Hematopoietic multipotent progenitor cell treated with erythropoietin and hydrocortisone succinate and interleukin-3 and kit ligand, for 15 days (in vitro differentiated cells): ENCODE measurements around the gene ASTN1.

Experiments
- DNase-seq: peaks from one replicate; pipeline ENCODE4 v3.0.0-alpha.2; 2015; ENCODE audit warnings: low spot score

The ASTN1 gene

GRCh38 chr1:177164380-177165068 is at the start of gene ASTN1:
TSS of gene ASTN1 (minus strand) at chr1:177164712. CDS start at chr1:177164676, 36 bp downstream.
- no peak for DNase-seq

DNA sequence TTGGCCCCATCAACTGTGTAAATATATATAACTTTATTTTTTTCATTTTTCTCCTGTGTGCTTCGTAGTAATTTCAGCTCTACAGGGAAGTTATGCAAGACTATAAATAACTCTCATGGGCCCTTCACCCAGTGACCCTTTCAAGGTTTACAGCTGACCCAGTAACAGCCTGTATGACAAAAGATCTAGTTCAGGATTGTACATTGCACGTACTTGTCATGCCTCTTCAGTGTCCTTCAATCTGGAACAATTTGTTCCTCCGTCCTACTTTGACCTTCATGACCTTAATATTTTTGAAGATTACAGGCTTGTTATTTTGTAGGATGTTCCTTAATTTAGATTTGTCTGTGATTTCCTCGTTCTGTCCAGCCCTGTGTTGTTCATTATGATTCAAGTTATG is 46.7 kb upstream of the ASTN1 start:
- no peak for DNase-seq

DNA sequence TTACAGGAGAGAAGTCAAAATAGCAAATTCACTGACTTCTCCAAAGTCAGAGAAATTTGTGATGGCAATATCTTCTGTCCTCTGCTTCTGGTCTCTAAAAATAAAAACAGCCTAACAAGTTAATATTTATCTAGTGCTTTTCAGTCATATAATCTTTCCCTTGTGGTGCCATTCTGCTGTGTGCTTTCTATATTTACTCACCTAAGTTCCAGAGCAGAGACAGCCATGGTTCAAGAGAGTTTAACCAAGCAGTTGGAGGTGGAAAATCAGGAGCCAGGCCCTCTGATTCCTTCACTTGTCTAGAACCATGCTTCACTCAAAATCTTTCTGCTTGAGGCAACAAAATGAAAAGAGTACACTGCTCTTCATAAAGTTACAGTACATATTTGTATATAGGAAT is 45.6 kb upstream of the ASTN1 start:
- no peak for DNase-seq

- no peak for DNase-seq
Measured at GRCh38 chr1:177209357-177209756, 44.8 kb upstream of the ASTN1 start.

DNA sequence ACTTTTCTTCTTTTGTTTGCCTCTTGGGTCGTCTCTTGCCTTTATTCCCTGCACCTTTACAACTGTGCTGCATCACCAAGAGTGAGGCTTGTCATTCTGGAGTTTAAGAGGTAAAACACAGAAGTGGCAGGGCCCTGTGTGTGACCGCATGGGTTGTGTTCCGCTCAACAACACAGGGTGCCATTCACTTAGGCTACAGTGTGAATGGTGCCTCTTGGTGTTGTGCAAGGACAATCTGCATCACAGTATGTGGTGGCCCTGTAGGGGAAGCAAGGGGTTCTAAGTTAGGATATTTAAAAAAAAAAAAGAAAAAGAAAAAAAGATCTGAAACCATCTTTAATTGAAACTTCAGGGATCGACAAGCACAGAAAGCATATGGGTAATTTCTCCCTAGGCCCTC is 44.4 kb upstream of the ASTN1 start:
- no peak for DNase-seq

DNA sequence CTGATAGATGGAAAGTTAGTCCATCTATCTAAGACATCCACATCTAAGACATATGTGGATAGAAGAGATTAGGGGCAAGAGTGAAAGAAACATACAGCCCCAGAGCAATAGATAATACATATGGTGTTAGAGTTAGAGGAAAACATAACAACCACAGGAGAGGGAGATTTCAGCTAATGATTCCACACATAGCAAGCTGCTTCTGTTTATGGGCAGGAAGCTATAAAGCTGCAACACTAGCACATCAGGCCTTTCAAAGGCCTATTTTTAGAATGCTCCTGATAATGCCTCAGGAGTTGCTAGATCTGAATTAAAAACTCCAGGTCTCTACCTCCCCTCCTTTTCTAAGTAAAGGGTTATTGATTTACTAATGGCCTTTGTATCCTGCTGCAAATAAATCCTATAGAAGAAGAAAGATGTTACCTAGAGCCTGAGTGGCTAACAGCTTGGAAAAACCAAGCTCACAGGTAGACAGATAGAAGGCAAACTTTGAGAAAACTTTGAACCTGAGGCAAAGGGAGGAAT is 42.4 kb upstream of the ASTN1 start:
- DNase-seq = no peak

DNA sequence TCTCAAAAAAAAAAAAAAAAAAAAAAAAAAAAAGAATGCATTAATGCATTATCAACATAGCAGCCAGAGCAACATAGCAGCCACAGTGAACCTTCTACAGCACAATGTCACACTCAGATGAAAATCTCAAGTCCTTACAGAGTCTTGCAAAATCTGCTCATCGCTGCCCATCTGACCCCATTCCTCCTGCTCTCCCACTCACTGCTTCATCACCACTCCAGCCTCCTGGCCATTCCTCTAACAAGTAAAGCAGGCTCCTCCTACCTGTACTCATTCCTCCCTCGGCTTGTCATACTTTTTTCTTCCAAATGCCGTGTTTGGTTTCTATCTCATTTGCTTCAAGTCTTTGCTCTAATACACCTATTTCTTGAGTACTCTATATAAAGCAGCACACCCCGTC is 35.8 kb upstream of the ASTN1 start:
- DNase-seq = no peak

DNA sequence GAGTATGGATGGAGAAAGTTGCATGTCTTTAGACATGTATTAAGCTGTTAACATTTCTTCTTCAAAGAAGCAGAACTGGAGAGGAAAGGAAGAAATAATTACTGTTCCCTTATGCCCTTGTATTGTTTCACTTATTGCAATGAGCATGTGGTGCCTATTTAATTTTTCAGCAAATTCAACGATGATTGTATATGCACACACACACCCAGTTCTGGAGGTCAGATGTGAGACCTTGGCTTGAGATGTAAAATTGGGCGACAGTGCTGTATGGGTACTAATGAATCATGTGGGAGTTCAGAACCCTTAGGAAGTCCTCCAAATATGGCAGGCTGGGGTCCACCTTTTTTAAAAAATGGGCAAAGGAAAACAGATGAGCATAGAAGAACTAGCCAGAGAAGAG is 33.7 kb upstream of the ASTN1 start:
- no peak for DNase-seq

DNA sequence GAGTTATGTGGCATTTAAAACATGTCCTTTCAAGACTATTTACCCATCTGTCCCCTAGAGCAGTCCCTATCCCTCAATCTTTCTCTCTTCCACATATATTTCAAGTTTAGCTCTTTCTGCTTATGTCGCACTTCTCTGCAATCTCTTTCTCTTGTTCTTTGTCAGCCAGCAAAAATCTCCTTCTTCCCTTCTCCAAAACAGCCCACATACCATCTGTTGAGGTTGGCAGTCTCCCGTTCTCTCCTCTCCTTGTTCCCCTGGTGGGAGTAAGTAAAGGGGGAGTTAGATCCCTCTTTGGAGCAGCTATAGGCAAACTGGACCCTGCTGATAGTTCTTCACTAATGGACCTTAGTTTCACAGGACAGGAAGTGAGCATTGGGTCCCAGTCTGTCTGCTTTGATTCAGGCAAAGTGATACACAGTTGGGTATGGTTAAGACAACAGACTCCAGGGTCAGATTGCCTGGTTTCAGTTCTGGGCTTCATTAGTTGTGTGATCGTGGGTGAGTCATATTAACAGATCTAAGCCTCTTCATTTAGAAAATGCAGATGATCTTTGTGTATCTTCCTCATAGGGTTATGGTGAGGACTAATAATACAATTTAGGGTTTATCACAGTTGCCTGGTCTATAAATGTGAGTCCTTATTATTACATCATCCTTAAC is 25.9 kb upstream of the ASTN1 start:
- DNase-seq = no peak

- no peak for DNase-seq
Measured at GRCh38 chr1:177186639-177187038, 22.1 kb upstream of the ASTN1 start.

- DNase-seq = no peak
Measured at GRCh38 chr1:177185209-177185608, 20.7 kb upstream of the ASTN1 start.

- no peak for DNase-seq
Measured at GRCh38 chr1:177183836-177184235, 19.3 kb upstream of the ASTN1 start.

GRCh38 chr1:177181631-177182291 is 17.2 kb upstream of the ASTN1 start:
- peak; percentile 3 for DNase-seq

DNA sequence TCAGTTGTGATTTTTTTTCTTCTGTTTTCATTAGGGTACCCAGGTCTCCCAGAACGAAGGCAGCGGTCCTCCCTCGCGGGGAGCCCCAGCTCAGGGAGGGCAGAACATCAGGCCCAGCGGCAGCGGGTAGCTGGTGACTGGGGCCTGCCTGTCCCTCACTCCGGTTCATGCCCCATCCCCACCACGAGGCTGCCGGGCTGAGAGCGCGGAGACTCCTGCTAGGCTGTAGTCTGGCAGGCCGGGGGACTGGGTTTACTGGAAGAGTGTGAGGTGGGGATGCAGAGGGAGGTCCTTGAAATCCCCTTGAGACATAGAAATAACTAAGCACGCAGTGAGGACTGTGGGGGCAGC is 16.7 kb upstream of the ASTN1 start:
- no peak for DNase-seq

DNA sequence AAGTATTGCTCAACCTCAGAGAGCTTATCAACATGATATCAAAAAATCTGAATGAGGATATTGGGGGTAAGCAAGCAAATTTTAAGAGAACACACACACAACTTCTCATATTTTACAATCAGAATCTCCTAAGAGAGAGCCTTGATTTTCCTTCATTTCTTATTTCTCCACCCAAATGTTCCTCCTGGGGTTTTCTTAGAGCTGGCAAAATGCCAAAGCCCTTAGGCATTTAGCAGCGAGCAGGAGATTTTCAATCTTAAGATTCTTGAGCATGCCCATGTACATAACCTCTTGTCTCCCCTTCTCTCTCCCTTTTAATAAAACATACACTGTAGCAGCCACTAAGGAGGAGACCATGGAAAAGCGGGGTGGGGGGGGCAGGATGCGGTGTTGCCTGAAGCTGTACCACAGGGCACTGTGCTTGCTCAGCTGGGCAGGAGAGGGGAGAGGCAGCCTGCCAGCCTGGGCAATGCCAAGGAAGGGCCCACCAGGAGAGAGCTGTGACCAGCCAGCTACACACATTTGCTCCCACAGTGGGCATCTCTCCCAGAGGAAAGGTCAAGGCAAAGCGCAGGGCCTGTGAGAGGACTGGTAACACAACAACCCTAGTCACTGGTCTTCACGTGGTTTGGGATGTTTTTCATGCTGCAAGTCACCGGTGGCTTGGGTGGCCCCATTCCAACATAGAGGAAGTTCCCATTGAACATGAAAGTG is 10.6 kb upstream of the ASTN1 start:
- no peak for DNase-seq

- DNase-seq = no peak
Measured at GRCh38 chr1:177173976-177174375, 9.5 kb upstream of the ASTN1 start.

DNA sequence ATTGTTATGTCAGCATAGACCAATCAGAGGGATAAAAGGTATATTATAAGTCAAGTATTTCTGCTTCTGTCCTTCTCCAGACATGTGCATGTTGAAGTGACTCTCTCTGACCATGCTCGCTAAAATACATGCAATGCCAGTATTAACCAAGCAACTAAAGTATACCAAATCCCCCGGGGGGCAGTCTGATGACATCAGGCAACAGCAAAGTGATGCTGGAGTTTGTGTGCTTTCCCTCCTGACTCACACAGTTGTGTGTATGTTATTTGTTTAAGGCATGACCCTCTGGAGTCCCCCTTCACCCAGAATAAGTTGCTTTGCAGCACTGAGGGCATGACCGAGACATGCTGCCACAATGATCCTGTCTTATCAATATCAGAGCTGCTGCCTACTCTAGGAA is 8.4 kb upstream of the ASTN1 start:
- no peak for DNase-seq

- DNase-seq = no peak
Measured at GRCh38 chr1:177172272-177172671, 7.8 kb upstream of the ASTN1 start.

DNA sequence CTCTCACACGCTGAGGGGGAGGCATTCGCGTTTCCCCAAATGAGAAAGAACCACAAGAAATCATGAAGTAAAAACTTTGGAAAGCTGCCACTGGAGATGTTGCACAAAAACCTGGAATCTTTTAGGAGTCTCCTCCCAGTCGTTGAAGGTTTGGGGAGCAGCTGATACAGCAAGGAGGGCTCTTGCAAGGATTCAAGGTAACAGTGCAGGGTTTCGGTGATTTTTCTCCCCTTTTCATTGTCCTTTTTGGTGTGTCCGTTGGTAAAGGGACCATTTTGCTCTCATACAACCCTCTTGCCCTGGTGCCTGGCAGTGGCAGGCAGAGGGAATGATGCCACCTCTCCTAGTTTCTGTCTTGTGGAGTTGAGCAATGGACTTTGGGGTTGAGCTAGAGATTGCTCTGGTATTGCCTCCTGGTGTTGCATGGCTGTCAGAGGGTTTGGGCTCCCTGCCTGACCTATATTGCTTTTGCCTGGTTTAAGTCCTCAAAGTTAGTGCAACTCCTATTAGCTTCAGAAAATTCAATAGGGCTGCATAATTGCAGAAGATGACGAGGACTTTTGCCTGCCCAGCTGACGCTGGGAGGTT is 7.1 kb upstream of the ASTN1 start:
- DNase-seq = no peak

DNA sequence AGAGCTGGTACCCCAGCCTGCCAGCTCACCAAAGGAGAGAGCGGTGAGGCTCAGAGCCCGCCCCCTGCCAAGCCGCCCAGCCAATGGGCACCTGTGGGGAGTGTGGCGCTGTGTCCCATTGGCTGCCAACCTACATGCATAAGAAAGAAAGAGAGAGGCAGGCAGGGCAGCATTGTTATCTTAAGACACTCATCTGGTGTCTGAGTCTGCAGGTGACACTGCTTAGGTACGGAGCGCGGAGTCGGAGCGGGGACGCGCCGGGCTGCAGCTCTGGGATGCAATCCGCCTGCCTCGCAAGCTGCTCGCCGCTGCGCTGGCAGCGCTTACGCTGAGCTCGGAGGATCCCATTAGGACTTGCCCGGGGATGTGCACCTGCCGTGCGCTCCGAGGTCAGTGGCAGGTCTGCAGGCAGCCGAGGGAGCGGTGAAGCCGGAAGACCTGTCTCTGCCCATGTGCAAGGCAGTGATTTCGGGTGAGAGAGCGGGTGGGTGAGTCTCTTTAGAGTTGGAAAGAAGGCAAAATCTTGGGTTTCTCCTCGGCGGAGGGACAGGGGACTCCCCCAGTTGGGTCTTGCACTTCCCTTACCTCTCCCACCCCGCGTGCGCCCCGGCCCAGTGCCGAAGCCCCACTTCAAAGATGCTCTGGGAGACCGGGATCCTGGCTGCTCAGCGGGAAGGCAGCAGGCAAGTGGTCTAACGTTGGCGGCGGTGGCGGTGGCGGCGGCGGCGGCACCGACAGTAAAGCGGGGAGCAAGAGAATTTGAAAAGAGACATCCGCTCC is 6.4 kb upstream of the ASTN1 start, which contains the start of gene BRINP2:
BRINP2 (plus strand) TSS at position 203 of the 780 bp plus-strand sequence. CDS start 58,919 bp downstream, outside the sequence.
- DNase-seq = no peak

DNA sequence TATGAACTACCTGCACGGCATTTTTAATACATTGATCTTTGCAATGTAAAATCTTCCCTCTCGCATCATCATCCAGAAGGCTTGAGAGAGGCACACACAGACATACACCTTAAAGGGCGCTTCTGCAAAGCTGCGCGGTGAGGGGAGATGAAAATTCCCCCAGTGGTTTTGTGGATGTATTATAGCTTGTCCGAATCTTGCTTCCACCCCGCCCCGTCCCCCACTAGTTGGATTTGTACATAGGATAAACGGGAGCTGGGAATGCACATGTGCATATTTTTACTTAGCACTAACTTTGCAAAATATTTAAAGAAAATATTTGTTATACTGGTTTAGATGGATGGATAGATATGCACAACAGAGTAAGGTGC is 542 bp upstream of the ASTN1 start:
- no peak for DNase-seq
